NCI-H2196 treated with DMSO at 0.1 percent for 48 hours (cell line): ENCODE measurements around the gene C16orf54.
"Not testable (repeated sequence)": the region's sequence is repeated elsewhere in the genome, so short reads cannot be mapped to it uniquely, and the experiment has no call there.

Source experiments
- DNase-seq: peaks from one replicate; lab custom pipeline; 2025; ENCODE audit not compliant: unreplicated experiment; lab: John Stamatoyannopoulos, UW

The C16orf54 gene

DNA sequence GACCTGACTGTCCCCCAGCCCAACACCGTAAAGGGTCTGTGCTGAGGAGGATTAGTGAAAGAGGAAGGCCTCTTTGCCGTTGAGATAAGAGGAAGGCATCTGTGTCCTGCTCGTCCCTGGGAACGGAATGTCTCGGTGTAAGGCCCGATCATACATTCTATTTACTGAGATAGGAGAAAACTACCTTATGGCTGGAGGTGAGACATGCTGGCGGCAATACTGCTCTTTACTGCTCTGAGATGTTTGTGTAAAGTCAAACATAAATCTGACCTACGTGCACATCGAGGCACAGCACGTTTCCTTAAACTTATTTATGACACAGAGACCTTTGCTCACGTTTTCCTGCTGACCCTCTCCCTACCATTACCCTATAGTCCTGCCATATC lies 5.2 kb downstream of the C16orf54 start:
- not testable (repeated sequence) for DNase-seq

DNA sequence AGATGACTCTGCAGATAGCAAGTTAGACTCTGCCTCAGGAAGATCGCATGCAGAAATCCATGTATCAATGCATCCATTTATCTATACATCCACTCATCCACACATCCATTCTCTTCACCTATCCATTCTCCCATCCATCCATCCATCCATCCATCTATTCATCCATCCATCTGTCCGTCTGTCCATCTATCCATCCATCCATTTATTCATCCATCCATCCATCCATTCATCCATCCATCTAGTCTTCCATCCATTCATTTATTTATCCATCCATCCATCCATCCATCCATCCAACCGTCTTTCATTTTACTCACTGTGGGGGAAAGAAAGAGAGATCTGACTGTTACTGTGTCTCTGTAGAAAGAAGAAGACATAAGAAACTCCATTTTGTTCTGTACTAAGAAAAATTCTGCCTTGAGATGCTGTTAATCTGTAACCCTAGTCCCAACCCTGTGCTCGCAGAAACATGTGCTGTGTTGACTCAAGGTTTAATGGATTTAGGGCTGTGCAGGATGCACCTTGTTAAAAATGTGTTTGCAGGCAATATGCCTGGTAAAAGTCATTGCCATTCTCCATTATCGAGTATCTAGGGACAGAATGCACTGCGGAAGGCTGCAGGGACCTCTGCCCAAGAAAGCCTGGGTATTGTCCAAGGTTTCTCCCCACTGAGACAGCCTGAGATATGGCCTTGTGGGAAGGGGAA lies 5.7 kb downstream of the C16orf54 start:
- DNase-seq, result not testable (repeated sequence)

DNA sequence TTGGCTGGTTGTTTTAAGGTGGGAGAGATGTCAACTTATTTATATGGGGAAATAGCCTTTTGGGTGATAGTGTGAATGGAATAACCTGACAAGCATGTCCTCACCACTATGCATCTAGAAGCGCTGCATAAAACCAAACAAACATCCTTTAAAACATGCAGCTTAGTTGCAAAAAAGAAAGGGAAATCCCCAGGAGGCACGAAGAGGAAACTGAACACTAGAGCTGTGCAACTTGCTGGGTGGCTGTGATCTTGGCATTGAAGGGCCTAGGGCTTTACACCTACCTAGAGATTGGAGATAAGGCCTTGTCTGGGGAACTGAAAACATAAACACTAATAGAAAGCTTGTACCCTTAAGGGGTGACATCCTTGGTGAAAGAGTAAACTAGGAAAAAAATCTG lies 7.3 kb downstream of the C16orf54 start:
- no peak for DNase-seq

DNA sequence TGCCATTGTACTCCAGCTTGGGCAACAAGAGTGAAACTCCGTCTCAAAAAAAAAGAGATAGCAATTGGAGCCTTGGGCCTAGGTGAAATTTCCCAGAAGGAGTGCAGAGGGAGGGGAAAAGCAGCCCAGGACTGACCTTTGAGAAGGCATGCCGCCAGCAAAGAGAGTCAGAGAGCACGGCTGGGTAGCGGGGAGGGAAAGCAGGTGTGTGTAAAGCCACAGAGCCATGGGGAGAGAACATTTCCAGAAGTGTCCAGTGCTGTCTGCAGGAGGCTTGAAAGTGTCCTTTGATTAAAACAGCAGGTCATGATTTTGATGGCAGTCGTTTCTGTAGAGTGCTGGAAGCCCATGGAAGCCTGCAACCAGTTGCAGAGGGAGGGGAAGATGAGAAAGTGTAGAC lies 8.1 kb downstream of the C16orf54 start:
- DNase-seq, result no peak

DNA sequence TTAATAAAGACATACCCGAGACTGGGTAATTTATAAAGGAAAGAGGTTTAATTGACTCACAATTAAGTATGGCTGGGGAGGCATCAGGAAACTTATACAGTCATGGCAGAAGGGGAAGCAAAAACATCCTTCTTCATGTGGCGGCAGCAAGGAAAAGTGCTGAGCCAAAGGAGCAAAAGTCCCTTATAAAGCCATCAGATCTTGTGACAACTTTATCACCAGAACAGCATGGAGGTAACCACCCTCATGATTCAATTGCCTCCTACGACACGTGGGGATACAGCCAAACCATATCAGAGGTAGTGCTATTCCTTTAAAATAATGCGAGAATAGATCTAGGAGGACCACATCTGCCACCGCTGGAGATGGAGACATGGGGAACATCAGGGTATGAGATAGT lies 9.0 kb downstream of the C16orf54 start:
- no peak for DNase-seq

DNA sequence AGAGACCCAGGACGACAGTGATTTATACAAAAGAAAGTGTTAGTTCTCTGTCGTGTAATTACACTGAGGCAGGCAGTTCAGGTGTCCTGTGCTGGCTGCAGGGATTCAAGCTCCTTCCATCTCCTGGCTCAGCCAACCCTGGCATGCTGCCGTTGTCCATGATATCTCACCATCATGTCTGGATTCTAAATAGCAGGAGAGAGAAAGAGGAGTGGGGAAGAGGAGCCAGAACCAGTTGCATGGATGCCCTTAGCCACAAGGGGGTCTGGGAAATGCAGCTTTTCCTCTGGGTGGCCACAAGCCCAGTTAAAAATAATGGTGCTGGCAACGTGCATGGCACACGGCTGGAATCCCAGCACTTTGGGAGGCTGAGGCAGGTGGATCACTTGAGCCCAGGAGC lies 9.7 kb downstream of the C16orf54 start:
- DNase-seq, result no peak

DNA sequence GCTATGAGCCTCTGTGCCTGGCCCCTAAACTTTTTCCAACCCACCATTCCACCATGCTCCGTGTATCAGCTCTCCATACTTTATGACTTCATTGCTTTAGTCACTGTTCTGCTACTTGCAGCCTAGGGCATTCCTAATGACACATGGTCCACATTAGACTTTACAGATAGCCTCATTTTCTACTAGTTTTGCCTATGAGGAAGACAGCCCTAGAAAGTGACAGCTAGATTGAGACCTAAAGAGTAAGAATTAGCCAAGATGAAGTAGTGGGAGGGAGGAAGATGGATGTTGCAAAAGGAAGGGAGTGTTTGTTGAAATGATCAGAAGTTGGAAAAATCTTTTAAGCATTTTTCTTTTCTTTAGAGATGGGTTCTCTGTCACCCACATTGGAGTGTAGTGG lies 11.0 kb downstream of the C16orf54 start:
- no peak for DNase-seq

DNA sequence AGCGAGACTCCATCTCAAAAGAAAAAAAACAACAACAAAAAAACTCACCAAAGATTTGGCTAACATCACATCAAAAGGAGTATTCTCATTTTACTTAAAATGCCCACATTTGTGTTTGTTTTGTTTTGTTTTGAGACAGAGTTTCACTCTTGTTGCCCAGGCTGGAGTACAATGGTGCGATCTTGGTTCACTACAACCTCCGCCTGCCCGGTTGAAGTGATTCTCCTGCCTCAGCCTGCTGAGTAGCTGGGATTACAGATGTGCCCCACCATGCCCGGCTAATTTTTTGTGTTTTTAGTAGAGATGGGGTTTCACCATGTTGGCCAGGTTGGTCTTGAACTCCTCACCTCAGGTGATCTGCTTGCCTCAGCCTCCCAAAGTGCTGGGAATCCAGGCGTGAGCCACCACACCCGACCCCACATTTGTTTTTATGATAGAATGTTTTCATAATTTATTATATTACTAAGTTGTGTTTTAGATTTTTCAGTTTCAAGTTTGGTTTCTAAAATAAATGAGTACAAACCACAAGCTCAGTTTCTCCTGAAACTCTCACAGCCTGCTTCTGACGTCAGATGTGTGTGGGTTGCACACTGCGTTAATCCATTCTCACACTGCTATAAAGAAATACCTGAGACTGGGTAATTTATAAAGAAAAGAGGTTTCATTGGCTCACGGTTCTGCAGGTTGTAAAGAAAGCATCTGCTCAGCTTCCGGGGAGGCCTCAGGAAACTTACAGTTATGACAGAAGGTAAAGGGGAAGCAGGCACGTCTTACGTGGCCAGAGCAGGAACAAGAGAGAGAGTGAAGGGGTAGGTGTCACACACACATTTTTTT lies 13.8 kb downstream of the C16orf54 start:
- DNase-seq, result not testable (repeated sequence)

DNA sequence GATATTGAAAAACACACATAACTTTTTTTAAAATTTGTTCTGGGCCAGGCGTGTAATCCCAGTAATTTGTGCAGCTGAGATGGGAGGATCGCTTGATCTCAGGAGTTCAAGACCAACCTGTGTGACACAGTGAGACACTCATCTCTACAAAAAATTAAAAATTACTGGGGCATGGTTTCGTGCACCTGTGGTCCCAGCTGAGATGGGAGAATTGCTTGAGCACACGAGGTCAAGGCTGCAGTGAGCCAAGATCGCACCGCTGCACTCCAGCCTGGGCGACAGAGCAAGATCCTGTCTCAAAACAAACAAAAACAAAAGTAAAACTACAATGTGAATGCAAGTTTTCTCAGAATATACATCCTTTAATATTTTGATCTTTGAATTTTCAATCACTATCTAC lies 15.1 kb downstream of the C16orf54 start:
- DNase-seq, result no peak

DNA sequence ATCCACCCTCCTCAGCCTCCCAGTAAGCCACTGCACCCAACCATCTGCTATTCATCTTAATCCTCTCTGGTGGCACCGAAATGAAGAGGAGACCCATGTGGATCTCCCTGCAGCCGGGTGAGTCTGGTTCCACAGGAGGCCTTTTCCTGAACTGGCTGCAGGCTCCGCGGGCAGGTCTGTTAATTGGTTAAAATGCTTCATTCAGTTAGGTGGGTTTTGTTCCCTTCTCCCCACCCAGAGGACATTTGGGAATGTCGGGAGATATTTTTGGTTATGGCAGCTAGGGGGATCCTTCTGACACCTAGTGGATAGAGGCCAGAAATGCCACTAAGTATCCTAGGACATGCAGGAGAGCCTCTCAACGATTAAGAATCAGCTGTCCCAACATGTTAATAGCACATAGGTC lies 16.7 kb downstream of the C16orf54 start:
- no peak for DNase-seq

DNA sequence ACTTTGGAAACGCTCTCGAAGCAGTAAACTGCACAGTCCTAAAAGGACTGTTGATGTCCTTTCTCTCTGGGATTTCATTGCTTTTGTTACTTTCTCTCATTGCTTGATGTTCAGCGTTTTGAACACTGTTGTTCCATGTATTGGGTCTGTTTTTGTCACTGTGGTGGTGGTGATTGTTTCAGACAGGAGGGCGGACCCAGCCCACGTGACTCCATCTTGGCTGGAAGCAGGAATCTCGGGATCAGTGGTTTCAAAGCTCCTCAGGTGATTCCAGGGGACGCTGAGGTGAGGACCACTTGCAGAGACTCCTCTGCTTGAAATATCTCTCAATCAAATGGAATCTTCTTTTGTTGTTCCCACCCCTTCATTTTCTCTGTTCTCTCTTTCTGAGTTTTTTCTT lies 18.3 kb downstream of the C16orf54 start:
- no peak for DNase-seq

DNA sequence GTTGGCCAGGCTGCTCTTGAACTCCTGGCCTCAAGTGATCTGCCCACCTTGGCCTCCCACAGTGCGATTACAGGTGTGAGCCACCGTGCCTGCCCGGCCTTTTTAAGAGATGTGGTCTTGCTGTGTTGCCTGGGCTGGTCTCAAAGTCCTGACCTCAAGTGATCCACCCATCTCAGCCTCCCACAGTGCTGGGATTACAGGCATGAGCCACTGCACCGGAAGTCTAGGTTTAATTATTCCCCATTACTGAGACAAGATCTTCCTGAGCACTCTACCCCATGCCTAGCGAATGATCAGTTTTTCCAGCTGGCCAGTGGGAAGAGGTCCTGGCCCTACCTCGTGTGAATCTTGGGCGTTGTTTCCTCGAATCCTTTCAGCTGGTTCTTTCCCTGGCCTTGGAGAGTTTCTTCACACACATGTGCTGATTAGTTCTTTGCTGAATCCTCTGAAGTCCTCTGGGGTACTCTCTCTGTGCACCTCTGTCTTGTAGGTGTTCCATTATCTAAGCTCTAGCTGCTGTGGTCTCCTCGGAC lies 18.9 kb downstream of the C16orf54 start:
- DNase-seq, result no peak

DNA sequence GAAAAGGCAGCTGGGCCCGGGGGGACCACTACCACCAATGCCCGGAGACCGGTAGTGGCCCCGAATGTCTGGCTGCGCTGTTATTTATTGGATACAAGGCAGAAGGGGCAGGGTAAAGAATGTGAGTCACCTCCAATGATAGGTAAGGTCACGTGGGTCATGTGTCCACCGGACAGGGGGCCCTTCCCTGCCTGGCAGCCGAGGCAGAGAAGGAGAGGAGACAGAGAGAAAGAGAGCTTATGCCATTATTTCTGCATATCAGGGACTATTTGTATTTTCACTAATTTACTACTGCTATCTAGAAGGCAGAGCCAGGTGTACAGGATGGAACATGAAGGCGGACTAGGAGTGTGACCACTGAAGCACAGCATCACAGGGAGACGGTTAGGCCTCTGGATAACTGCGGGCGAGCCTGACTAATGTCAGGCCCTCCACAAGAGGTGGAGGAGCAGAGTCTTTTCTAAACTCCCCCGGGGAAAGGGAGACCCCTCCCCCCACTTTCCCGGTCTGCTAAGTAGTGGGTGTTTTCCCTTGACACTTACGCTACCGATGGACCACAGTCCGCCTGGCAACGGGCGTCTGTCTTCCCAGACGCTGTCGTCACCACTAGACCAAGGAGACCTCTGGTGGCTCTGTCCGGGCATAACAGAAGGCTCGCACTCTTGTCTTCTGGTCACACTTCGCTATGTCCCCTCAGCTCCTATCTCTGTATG lies 24.5 kb downstream of the C16orf54 start:
- DNase-seq, result not testable (repeated sequence)

DNA sequence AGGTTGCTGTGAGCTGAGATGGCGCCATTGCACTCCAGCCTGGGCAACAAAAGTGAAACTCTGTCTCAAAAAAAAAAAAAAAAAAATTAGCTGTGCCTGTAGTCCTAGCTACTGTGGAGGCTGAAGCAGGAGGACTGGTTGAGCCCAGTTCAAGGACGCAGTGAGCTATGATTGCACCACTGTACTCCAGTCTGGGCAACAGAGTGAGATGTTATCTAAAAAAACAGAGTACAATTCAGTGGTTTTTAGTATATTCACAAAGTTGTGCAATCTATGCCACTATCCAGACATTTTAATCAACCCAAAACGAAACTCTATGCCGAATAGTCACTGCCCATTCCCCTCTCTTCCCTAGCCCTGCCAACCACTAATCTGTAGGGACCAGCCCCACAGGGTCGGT lies 25.1 kb downstream of the C16orf54 start:
- no peak for DNase-seq

DNA sequence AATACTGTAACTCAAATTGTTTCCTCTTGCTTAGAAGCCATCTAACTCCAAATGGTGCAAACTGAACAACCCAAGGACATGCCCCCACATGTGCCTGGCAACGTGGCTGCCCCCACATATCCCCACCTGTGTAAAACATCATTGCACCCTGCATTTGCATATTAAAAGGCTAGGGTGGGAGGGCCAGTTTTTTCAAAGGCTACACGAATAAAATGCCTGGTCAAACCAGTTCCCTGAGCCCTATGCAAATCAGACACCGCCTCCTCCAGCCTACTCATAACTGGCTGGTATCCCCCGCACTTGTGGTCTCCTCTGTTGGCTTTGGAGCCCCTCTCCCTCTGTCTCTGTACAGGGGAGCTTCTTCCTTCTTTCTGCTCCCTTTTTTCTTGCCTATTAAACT lies 26.7 kb downstream of the C16orf54 start:
- DNase-seq, result no peak

DNA sequence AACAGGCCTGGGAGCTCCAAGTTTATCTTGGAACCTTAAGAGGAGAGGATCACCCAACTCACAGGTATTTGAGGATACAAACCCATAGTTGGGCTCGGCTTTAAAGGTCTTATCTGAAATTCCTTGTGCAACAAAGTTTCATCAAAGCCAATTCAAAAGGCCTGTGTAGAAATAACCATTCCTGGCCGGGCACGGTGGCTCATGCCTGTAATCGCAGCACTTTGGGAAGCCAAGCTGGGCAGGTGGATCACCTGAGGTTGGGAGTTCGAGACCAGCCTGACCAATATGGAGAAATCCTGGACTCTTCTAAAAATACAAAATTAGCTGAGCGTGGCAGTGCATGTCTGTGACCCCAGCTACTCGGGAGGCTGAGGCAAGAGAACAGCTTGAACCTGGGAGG lies 28.7 kb downstream of the C16orf54 start:
- no peak for DNase-seq

DNA sequence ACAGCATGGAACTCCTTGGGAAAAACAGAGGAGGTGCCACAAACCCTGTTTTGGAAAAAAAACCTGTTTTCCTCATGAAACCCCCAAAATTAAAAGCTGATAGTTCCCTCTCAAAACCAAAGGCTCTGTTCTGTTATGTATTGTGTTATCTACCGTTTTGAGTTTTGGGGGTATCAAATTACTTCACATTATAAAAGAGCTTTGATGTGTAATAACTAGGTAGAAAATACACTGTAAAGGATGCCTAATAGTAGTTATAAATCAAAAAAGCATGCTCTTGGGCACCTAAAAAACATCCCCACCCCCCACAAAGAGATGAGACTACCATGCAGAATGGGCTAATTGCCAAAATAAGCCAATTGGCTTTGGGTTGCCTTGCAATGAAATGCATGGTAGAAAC lies 30.8 kb downstream of the C16orf54 start:
- no peak for DNase-seq

DNA sequence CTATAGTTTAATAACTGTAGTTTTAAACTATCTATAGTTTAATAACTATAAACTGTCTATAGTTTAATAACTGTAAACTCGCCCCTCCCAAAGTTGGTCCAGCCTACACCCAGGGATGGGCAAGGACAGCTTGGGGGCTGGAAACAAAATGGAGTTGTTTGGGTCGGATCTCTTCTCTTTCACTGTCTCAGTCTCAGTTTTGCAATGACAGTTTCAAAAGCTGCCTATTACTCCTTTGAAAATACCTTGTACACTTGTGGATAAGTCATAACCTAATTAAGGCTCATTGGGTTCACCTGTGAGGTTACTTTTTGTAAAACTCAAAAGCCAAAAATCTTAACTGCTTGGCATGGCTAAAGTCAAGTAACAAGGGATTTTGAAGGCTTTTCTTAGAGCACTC lies 31.4 kb downstream of the C16orf54 start:
- DNase-seq, result no peak

DNA sequence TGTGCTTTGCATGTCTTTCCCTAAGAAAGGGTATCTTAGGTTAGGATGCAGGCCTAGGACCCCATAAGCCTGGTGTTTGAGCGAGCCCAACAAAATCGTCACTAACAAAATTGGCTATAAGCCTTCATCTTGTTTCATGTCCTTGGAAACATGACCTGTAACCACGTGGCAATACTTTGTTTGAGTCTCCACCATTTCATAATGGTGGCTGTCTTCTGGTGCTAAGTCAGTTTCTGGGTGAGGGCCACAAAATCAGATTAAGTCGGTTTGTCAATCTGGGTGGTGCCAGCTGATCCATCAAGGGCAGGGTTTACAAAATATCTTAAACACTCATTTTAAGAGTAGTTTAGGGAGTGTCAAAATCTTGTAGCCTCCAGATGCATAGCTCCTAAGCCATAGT lies 33.0 kb downstream of the C16orf54 start:
- no peak for DNase-seq

DNA sequence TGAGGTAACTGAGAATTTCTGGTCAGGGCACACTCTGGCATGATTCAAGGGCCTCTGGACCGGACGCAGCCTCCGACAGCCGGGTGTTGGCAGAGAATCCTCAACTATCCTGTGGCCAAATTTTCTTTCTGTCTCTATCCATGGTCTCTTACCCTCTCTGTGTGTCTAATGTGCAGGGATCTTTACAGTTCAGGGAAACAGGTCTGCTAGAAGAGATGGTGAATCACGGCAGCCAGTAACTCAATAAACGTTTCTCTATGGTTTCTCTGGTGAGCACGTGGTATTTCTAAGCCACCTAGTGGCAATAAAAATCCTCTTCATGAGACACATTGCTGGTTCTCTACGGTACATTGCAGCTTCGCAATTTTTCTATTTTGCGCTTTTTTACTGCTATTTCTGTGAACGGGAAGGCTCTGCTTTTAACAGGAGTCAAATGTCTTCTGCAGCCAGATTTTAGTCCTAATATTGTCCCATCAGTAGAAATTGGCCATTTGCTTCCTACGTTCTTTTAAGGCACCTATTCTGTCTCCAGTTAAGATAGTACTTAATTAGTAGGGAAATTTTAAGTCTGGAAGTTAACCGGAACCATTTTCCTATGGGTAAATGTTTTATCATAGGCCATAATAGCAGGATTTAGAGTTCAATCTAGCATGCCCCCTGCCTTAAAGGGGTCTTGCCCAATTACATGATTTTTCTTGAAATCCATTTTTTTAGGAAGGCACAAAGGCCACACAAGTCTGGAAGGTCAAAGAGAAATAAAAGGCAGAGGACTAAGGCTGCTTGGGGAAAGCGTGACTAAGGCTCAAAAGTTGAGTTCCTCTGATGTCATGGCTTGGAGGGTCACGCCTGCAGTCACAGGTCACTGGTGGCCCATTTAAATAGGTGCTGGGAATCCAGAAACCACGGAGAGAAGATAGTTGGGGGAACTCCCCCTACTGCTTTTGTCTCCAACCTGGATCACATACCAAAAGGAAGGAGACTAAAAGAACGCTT lies 35.3 kb downstream of the C16orf54 start:
- DNase-seq, result no peak
